Pancreas (tissue), 10 donors: ENCODE results near the gene WWOX. TPM values are rescaled to one million over a fixed set of nuclear protein-coding genes. Genes with fewer than 3 reads are reported as not detected.

Experiments used
- ATAC-seq, 4 donors: fragments of 200-7000 bp; cut with Tn5 transposase; one replicate each; pipeline versions ENCODE4 v1.8.0 to v1.9.1; 2020; ENCODE audit warnings: mild to moderate bottlenecking in 4 of 4, moderate library complexity in 4 of 4
- DNase-seq, 6 donors: peaks; one replicate each; pipeline ENCODE4 v3.0.0-alpha.2; 2020
- FAIRE-seq: peaks from 2 replicates; lab custom pipeline; 2012; peaks lifted over from hg19 to GRCh38; lab: Jason Lieb, UNC
- H3K27ac ChIP-seq, 4 donors: fragments of 200-600 bp; sonication (generic); 1 replicate in 3 of 4; 2 replicates in 1 of 4; pipeline versions ENCODE4 v1.5.0 to v1.8.0; 2020
- H3K27me3 ChIP-seq, 4 donors: fragments of 200-600 bp; one replicate each; pipeline ENCODE4 v1.8.0; 2021
- H3K36me3 ChIP-seq, 3 donors: fragments of 200-600 bp; sonication (generic) in 1 of 3; one replicate each; pipeline versions ENCODE4 v1.5.0 to v1.8.0; 2020 to 2021
- H3K4me1 ChIP-seq, 3 donors: fragments of 200-600 bp; one replicate each; pipeline ENCODE4 v1.8.0; 2021
- H3K4me3 ChIP-seq, 4 donors: fragments of 200-600 bp; sonication (generic) in 2 of 4; one replicate each; pipeline versions ENCODE4 v1.5.0 to v1.8.0; 2020 to 2021
- H3K9me3 ChIP-seq, 4 donors: fragments of 200-600 bp; one replicate each; pipeline ENCODE4 v1.8.0; 2021
- WGBS, 2 donors: extraction: QIAGEN DNeasy Blood & Tissue Kit; methylation state at CpG; one replicate each; pipeline ENCODE4 v1.1.7; 2013; 5-methylcytosine and 5-hydroxymethylcytosine counted together
- intact Hi-C, 3 donors: fragments of 100-400 bp; cut with DNase I; formaldehyde crosslinking; loops; one replicate each; pipeline versions ENCODE4 v1.11.1 to v1.14.2; 2022
- polyA plus RNA-seq, 2 donors: library from polyadenylated mRNA; stranded (reverse); fragments of 200-250 nt; gene quantifications; one replicate each; pipeline ENCODE4 v1.2.3, GENCODE V29; 2013
- total RNA-seq, 6 donors: library from RNA; stranded (reverse); fragmentation: NEBNext Ultra II Directional in 4 of 6; extraction: Animal tissue kit (Norgen Biotek cat#: 25700) in 4 of 6; gene quantifications; one replicate each; pipeline versions ENCODE4 v1.2.1 to v1.2.4, GENCODE V29; 2021 to 2023
- TF ChIP-seq, protein P1 (sequence below), 4 donors: fragments of 200-600 bp; sonication (generic) in 3 of 4; IDR thresholded peaks; one replicate each; pipeline versions ENCODE4 v1.5.0 to v1.8.0; 2021; ENCODE audit warnings: antibody characterized with exemption in 4 of 4
- donor health status: healthy with polysubstance abuse.
- donor health status: DM: no; HTN: no; CAD: no; lungs with moderate emphysema.
- donor health status: DM: no; HTN: no; CAD: no.
- donor health status: control.
- donor health status: control.
- donor health status: Bipolar disorder and iron deficiency.
- donor health status: DM: yes; HTN: yes; CAD: no.
- donor health status: DM: no; HTN: no; CAD: no.
- donor health status: DM: no; HTN: no; CAD: no.
- donor health status: DM: yes; HTN: yes; CAD: no.

WWOX gene
- total and polyA plus RNA-seq, 8 donors: 6.8 to 14.4 (median 10.8) TPM

DNA sequence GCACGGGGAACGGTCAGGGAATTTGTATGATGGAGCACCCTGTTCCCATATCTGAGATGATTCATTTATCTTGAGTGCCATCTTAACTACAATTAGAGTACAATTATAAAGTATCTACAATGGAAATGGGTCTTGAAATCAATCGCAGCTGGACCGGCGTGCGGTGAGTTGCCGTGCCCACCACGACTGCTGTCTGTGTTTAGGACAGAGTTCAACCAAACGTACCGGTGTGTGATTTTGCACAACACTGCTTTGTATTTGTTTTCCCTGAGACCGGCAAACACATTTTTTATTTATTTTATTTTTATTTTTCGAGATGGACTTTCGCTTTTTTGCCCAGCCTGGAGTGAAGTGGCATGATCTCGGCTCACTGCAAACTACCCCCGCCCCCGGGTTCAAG lies 457.0 kb downstream of the WWOX start:
- Histone ChIP-seq H3K4me1 (no peaks in the 10 kb centered on the region), H3K36me3 (no peaks in the 10 kb centered on the region), H3K27me3 (no peaks in the 10 kb centered on the region), H3K4me3 (no peak overlapping the region), H3K9me3 (no peaks in the 10 kb centered on the region), H3K27ac (no peak overlapping the region)
- no peak for ATAC-seq
- TF ChIP-seq, protein P1, sequence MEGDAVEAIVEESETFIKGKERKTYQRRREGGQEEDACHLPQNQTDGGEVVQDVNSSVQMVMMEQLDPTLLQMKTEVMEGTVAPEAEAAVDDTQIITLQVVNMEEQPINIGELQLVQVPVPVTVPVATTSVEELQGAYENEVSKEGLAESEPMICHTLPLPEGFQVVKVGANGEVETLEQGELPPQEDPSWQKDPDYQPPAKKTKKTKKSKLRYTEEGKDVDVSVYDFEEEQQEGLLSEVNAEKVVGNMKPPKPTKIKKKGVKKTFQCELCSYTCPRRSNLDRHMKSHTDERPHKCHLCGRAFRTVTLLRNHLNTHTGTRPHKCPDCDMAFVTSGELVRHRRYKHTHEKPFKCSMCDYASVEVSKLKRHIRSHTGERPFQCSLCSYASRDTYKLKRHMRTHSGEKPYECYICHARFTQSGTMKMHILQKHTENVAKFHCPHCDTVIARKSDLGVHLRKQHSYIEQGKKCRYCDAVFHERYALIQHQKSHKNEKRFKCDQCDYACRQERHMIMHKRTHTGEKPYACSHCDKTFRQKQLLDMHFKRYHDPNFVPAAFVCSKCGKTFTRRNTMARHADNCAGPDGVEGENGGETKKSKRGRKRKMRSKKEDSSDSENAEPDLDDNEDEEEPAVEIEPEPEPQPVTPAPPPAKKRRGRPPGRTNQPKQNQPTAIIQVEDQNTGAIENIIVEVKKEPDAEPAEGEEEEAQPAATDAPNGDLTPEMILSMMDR (IDR thresholded peaks at IDR 0.05): no peak
- no peak for FAIRE-seq
- no peak for DNase-seq
- whole genome bisulfite sequencing, 2 donors: 95% methylated on average over 16 of the region's 16 CpGs
- intact Hi-C loops: no loop called here

DNA sequence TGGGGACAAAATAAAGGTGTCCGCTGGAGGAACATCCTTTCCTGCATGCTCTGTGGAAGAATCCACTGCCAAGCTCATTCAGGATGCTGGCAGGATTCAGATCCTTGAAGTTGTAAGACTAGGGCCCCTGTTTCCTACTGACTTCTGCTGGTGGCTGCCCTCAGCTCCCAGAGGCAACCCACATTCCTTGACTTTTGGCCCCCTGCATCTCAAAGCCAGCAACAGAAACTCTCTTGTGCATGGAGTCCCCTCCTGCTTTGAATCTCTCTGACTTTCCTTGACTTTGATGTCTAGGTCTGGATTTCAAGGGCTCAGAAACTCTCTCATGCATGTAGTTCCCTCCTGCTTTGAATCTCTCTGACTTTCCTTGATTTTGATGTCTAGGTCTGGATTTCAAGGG lies 461.5 kb downstream of the WWOX start:
- FAIRE-seq (no peak), ATAC-seq (no peak), DNase-seq (no peak)
- no peaks in the 10 kb centered on the region for H3K36me3 ChIP-seq
- intact Hi-C loops: no loop called here
- TF ChIP-seq, protein P1 (IDR thresholded peaks at IDR 0.05): no peak
- no peak overlapping the region for H3K4me3 ChIP-seq
- WGBS, 2 donors: 91 to 96% methylated on average over 1 of the region's 1 CpG
- H3K4me1 ChIP-seq: no peaks in the 10 kb centered on the region
- no peaks in the 10 kb centered on the region for H3K9me3 ChIP-seq
- H3K27ac ChIP-seq: no peak overlapping the region
- H3K27me3 ChIP-seq: no peaks in the 10 kb centered on the region

DNA sequence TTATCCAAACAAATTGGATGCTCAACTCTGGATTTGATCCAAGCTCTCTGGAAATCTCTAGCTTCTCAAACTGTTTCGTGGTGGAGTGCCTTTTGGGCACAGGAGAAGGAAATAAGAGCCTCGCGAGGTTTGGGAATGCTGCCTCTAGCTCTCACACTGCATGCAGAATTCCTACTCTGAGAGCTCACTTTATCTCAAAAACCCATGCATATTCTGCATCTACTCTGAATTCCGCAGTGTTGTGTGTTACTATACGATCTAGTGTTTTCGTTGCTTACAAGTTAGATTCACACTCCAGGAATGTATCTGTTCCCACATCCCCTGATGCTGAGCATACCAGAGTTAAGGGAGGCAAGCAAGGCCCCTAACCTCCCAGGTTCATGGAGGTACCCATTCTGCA lies 462.7 kb downstream of the WWOX start:
- Histone ChIP-seq H3K27me3 (no peaks in the 10 kb centered on the region), H3K9me3 (no peaks in the 10 kb centered on the region), H3K27ac (no peak overlapping the region), H3K36me3 (no peaks in the 10 kb centered on the region), H3K4me1 (no peaks in the 10 kb centered on the region), H3K4me3 (no peak overlapping the region)
- no peak for ATAC-seq
- FAIRE-seq: no peak
- intact Hi-C loops: no loop called here
- no peak for DNase-seq
- 95 to 99% methylated on average over 6 of the region's 6 CpGs for WGBS, 2 donors
- TF ChIP-seq, protein P1 (IDR thresholded peaks at IDR 0.05): no peak

DNA sequence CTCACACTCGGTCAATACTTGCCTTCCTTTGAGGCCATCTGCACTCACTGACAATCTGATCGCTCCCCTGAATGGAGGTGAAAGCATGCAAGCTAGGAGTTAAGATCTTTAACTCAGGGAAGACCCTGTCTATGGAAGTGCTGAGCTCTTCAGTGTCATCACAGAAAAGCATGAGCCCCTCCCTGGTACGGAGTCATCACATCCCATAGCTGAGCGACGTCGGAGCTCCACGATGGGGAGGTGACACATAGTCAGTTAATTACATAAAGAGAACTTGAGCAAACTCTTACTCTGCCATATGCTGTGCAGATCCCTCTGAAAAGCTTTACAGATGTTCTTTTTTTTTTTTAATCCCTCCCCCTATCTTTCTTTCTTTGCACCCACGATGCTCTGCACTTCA lies 463.2 kb downstream of the WWOX start:
- Histone ChIP-seq H3K27ac (no peak overlapping the region), H3K36me3 (no peaks in the 10 kb centered on the region), H3K27me3 (no peaks in the 10 kb centered on the region), H3K4me3 (no peak overlapping the region), H3K4me1 (no peaks in the 10 kb centered on the region), H3K9me3 (no peaks in the 10 kb centered on the region)
- ATAC-seq (no peak), DNase-seq (no peak), FAIRE-seq (no peak)
- intact Hi-C loops: no loop called here
- 89 to 90% methylated on average over 8 of the region's 8 CpGs for WGBS, 2 donors
- TF ChIP-seq, protein P1 (IDR thresholded peaks at IDR 0.05): no peak

DNA sequence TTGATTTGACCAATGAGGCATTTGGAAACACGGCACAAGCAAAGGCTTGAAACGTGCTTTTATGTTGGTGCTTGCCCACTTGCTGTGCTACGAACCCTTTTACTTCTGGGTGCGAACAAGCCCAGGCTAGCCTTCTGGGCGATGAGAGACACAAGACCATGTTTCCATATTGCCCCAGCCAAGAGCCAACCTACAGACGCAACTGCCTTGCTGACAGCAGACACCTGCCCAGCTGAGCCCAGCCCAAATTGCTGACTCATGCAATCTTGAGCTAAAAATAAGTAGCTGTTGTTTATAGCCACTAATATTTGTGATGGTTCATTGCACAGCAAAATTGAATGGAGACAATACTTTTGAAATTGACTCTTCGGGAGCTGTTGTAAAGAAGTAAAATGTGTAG lies 464.5 kb downstream of the WWOX start:
- no peak overlapping the region for H3K27ac ChIP-seq
- FAIRE-seq: no peak
- WGBS, 2 donors: 90 to 92% methylated on average over 7 of the region's 7 CpGs
- ATAC-seq: peak in 1 of 4 donors; percentile 65
- no peaks in the 10 kb centered on the region for H3K36me3 ChIP-seq
- no peaks in the 10 kb centered on the region for H3K4me1 ChIP-seq
- no peak overlapping the region for H3K4me3 ChIP-seq
- no peaks in the 10 kb centered on the region for H3K9me3 ChIP-seq
- intact Hi-C loops: no loop called here
- TF ChIP-seq, protein P1 (IDR thresholded peaks at IDR 0.05): no peak
- no peaks in the 10 kb centered on the region for H3K27me3 ChIP-seq
- no peak for DNase-seq
